HG03135 (cell line): ENCODE data around the gene PCAT7.

Experiments used
- ATAC-seq: cut with Tn5 transposase; IDR thresholded peaks from one replicate; pipeline ENCODE4 v1.9.1; 2021; ENCODE audit warnings: mild to moderate bottlenecking, moderate library complexity; ENCODE audit not compliant: unreplicated experiment

PCAT7 gene

GRCh38 chr9:94600715-94601114 is 45.8 kb downstream of the PCAT7 start:
- no peak for ATAC-seq

- ATAC-seq: no peak
These were observed 47.8 kb downstream of the PCAT7 start for GRCh38 chr9:94602666-94603065.

- ATAC-seq: no peak
These were observed 48.6 kb downstream of the PCAT7 start for GRCh38 chr9:94603259-94604160.

- no peak for ATAC-seq
These were observed 52.0 kb downstream of the PCAT7 start for GRCh38 chr9:94606646-94607422.

GRCh38 chr9:94607423-94607691 is 52.5 kb downstream of the PCAT7 start:
- no peak for ATAC-seq

- no peak for ATAC-seq
These were observed 55.3 kb downstream of the PCAT7 start for GRCh38 chr9:94610181-94610606.

GRCh38 chr9:94611638-94612068 is 56.8 kb downstream of the PCAT7 start:
- no peak for ATAC-seq

- no peak for ATAC-seq
These were observed 57.2 kb downstream of the PCAT7 start for GRCh38 chr9:94612071-94612470.

- ATAC-seq: no peak
These were observed 58.1 kb downstream of the PCAT7 start for GRCh38 chr9:94613003-94613402.

- no peak for ATAC-seq
These were observed 64.1 kb downstream of the PCAT7 start for GRCh38 chr9:94619026-94619425.
